ENCODE measurements around the gene OR2B3. TPM values are rescaled to one million over a fixed set of nuclear protein-coding genes. Genes with fewer than 3 reads are reported as not detected.
"Not testable (repeated sequence)": the region's sequence is repeated elsewhere in the genome, so short reads cannot be mapped to it uniquely, and the experiment has no call there.

The OR2B3 gene, protein sequence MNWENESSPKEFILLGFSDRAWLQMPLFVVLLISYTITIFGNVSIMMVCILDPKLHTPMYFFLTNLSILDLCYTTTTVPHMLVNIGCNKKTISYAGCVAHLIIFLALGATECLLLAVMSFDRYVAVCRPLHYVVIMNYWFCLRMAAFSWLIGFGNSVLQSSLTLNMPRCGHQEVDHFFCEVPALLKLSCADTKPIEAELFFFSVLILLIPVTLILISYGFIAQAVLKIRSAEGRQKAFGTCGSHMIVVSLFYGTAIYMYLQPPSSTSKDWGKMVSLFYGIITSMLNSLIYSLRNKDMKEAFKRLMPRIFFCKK
- not detected for total RNA-seq
- long read RNA-seq, donor 1: 0 reads
- long read RNA-seq, donor 2: 0 reads

DNA sequence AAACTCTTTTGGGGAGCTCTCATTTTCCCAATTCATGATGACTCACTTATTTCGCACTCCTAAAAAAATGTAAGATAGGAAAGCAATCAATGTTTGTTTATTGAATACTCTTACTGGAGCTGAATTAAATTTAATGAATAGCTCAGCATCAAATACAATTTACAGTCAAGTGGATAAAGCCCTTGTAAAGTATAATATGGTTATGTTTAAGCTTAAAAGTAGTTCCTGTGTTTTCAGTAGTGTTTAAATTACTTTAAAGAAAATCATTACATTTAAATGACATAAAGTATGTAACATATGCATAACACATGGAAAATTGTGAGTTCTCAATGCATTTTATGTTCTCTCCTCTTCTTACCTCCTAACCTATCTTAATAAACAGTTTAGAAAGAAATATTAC, at the start of gene OR2B3:
Gene OR2B3, minus strand, starts transcription at position 101 of the 400 bp plus-strand sequence. Its CDS starts 65 bp downstream, at position 36.
- no peak for DNase-seq (ENCODE audit: low spot score)
- intact Hi-C loops (cut with DNase I): no loop called here

DNA sequence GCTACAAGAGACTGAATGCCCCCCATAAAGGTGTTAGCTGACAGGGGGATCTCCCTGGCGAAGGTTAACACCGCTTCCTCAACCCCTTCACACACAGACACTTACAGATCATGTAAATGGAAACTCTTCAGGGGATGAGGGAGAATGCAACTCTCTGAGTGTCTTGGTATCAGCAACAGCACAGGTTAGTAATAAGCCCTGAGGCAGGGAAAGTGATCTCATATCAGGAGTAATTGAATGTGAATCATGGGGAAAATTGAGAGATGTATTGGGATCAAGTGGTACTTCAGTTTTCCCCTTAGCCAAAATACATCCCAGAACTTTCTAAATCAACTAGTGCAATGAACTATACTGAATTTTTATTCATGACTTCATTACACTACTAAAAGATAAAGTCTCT, 44.6 kb upstream of the OR2B3 start:
- intact Hi-C loops (cut with DNase I): no loop called here
- no peak for DNase-seq (ENCODE audit: low spot score)

DNA sequence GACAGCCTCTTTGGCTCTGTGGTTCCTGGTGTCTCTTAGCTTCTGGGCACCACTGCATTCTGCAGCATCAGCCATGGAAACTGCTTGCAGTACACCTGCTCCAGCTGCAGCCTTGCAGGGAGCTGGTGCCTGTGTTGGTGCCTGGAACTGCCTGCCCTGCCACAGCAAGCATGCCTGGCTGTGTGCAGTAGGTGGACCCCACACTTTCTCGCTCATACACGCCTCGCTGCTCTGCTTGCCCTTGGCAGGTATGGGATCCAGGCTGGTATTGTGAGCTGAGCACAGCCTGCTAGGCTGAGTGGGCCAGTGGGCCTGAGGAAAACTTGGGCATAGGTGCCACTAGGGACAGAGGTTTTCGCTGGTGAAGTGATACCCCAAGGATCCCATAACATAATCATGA, 43.5 kb upstream of the OR2B3 start:
- intact Hi-C loops (cut with DNase I): no loop called here

DNA sequence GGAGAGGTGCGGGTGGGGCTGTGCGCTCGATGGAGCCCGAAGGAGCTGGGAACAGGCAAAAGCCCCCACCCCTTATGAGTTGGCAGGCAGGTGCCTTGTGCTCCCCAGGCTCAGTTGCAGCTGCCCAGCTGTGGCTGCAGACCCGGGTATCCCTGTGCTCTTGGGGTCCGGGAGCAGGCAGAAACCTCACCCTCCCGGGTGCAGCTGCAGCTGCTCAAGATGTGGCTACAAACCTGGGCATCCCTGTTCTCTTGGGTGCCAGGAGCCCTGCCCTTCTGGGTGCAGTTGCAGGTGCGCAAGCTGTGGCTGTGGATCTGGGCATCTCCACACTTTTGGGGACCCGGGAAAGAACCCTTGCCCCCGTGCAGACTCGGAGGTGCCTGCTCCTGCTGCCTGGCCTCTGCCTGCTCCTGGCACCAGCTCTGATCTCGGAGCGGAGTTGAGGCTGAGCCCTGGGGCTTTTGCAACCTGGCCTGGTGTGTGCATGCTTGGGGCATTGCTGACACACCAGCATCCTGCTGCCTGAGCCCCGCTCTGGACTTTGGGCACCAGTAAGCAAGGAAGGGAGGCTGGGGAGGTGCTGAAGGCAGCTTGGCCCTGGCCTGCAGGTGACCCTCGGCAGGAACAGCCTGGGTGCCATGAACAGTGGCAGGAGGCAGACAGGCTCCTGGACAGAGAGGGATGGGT, 42.4 kb upstream of the OR2B3 start:
- no peak for DNase-seq (ENCODE audit: low spot score)
- intact Hi-C loops (cut with DNase I): no loop called here

More for the DNA sequence above, 43.5 kb upstream of the OR2B3 start:
- no peak for DNase-seq (ENCODE audit: low spot score)

DNA sequence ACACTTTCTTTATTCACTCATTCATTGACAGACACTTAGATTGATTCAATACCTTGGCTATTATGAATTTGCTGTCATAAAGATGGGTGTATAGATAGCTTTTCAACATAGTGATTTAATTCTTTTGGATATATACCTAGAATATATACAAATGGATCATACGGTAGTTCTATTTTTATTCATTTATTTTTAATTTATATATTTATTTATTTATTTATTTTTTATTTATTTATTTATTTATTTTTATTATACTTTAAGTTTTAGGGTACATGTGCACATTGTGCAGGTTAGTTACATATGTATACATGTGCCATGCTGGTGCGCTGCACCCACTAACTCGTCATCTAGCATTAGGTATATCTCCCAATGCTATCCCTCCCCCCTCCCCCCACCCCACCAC, 27.9 kb upstream of the OR2B3 start:
- intact Hi-C loops (cut with DNase I); DNase-seq (ENCODE audit: low spot score): not testable (repeated sequence)

DNA sequence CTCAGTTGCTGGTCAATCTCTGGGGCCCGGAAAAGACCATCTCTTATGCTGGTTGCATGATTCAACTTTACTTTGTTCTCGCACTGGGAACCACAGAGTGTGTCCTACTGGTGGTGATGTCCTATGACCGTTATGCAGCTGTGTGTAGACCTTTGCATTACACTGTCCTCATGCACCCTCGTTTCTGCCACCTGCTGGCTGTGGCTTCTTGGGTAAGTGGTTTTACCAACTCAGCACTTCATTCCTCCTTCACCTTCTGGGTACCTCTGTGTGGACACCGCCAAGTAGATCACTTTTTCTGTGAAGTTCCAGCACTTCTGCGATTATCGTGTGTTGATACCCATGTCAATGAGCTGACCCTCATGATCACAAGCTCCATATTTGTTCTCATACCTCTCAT, 25.0 kb upstream of the OR2B3 start:
- DNase-seq (ENCODE audit: low spot score): no peak
- intact Hi-C loops (cut with DNase I): no loop called here

DNA sequence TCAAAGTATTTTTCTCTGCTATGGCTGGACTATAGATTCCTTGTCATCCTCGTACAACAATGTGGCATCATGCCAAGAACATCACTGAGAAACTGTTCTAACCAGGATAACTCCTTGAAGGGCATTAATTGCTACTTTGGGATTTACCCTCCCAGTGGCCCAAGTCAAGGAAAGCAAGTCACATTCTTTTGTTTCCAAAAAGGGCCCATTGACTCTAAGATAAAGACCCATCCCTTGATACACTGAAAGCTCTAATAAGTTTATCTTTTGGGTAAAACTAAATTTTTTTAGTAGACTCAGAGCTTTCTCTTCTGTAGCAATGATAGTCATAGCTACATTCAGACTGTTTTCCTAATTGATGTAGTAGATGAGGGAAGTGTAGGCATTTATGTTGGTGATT, 20.6 kb upstream of the OR2B3 start, which contains the start of gene OR2J3:
Gene OR2J3, plus strand, starts transcription at position 301 of the 400 bp plus-strand sequence. CDS start 3,833 bp downstream, outside the sequence.
- intact Hi-C loops (cut with DNase I): no loop called here
- DNase-seq (ENCODE audit: low spot score): no peak

DNA sequence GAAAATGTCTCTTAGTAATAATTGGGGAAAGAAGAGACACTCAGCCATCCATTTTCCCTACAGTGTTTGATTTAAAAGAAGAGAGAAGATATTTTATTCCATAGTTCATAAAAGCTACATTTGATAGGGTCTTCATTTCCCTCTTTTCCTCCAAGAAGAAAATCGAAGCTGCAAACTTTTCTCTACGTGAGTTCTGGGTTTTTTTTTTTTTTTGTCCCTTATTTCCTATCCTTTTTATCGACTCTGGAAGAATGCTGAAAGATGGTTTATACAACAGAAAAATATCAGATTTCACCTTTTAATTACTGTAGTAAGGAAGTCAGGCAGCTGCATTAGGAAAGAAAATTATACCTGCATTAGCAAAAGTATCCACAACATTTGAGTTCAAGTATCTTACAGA, 12.1 kb upstream of the OR2B3 start, which contains the start of gene OR2J1:
Gene OR2J1, plus strand, starts transcription at position 301 of the 400 bp plus-strand sequence. CDS start 1,453 bp downstream, outside the sequence.
- intact Hi-C loops (cut with DNase I): loop anchor here in 1 of 2 donors (5.0 kb wide), 1 partner anchor 782 kb away; no protein-coding TSS in a partner anchor
- DNase-seq (ENCODE audit: low spot score): no peak

DNA sequence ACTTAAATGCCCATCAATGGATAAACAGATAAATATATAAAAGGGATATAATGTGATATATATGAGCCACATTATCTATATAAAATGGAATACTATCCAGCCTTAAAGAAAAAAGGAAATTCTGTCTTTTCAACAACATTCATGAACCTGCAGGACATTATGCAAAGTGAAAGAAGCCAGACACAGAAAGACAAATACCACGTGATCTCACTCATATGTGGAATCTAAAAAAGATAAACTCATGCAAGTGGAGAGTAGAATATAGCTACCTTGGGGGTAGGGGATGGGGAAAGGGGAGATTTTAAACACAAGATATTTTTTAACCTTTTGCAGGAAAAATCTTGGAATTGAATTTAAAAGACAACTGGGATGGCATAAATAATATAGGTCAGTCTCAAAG, 10.7 kb upstream of the OR2B3 start:
- no peak for DNase-seq (ENCODE audit: low spot score)
- intact Hi-C loops (cut with DNase I): loop anchor here in 1 of 2 donors (5.0 kb wide), 1 partner anchor 781 kb away; no protein-coding TSS in a partner anchor

DNA sequence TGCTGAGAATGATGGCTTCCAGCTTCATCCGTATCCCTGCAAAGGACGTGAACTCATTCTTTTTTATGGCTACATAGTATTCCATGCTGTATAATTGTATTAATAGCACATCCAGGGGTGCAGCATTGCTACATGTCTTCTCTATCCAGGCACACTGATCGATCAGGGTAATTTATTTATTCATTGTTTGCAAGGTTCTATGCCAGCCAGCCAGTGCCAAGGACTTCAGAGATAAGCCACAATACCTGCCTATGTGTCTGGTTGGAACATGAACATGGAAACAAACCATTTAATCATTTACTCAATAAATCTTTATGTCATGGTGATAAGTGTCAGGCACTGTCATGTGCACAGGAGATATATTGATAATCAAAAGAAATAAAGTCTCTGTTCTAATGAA, 5.8 kb upstream of the OR2B3 start:
- intact Hi-C loops (cut with DNase I): no loop called here
- no peak for DNase-seq (ENCODE audit: low spot score)

DNA sequence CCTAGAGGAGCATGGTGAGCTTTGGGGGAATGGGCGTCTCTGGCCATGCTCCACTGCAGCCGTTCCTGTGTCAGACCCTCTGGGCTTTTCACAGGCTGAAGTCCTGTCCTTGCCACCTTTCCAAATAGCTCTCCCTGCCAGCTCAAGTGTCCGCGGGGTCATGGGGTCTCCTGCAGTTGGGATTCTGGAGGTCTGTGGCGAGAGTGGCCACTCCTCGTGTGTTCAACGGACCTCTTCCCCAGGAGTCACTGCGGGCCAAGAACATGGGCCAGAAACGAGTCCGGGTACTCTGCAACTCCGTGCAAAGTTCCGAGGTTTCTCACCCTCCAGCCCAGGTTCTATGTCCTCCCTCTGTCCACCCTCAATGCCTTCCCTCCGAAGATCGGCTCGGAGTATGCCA, 4.7 kb downstream of the OR2B3 start:
- intact Hi-C loops (cut with DNase I): no loop called here
- no peak for DNase-seq (ENCODE audit: low spot score)

DNA sequence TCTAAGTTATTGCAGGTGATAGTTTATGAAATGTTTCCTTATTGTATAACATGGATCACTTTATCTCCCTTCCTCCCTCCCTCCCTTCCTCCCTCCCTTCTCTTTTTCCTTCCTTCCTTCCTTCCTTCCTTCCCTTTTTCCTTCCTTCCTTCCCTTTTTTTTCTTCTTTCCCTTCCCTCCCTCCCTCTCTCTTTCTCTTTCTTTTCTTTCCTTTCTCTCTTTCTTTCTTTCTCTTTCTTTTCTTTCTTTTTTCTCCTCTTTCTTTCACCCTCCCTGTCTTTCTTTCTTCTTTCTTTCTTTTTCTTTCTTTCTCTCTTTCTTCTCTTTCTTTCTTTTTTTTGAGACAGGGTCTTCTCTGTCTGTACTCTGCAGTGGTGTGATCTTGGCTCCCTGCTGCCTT, 5.8 kb downstream of the OR2B3 start:
- intact Hi-C loops (cut with DNase I): no loop called here
- DNase-seq (ENCODE audit: low spot score): no peak

DNA sequence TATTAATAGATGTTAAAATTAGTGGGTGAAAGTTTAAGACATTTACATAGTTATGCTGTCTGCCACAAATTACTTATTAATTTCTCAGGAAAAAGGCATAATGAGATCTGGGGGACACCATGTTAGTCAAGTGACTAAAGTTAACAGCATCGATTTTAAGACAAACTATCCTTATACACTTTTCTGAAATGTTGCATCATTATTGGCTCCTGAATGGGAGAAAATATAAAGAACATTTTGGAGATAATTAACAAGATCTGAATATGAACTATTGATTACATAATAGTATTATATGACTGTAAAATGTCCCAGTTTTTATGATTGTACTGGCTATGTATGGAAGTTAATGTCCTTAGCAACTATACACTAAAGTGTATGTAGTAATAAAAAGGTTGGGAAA, 7.9 kb downstream of the OR2B3 start:
- intact Hi-C loops (cut with DNase I): no loop called here
- DNase-seq (ENCODE audit: low spot score): no peak

DNA sequence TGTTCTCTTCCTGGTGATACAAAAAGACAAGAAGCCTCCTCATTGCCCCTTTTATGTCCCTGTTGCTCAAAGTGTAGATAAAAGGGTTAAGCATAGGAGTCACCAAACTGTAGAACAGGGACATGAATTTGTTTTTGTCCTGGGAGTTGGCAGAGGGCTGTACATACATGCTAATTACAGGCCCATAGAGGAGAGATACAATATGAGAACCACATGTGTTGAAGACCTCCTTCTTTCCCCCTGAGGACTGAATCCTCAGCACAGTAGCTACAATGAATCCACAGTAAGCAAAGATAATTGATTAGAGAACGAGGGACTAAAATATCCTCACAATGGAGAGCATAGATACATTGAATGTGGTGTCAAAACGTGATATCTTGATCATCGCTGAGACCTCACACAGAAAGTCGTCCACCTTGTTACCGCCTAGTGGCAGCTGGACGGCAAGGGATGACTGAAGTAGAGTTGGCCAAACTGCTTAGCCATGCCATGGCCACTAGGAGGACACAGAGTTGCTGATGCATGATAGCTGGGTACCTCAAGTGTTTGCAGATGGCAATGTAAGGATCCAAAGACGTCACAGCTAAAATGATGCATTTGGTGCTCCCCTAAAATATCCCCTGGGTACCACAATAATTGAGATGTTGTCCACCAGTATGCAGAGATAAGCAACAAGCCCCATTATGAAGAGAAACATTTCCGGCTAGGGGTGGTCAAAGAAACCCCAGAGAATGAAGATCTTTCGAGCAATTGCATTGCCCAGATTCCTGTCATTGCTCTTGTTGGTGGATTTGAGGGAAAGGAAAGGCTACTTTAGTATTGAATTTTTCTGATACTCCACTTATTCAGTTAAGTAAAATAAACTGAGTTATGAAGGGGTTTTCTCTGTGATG, 15.0 kb downstream of the OR2B3 start:
- DNase-seq (ENCODE audit: low spot score): no peak
- intact Hi-C loops (cut with DNase I): no loop called here

DNA sequence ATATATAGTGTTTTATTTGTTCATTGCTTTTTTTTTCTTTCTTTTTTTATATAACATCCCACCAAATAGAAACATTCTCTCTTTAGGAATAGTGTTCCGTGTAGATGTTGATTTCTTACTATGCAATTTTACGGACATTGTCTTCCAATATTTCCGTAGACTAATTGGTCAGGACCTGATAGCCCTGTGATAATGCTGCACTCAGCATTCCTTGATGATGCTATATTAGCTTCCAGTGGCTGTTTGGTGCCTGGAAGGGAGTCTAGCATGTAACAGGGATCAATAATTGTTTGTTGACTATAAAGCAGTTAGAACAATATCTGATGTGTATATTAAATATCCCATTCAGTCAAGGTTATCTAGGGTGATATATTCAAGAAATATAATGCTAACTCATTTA, 35.4 kb downstream of the OR2B3 start:
- DNase-seq (ENCODE audit: low spot score): no peak
- intact Hi-C loops (cut with DNase I): no loop called here

DNA sequence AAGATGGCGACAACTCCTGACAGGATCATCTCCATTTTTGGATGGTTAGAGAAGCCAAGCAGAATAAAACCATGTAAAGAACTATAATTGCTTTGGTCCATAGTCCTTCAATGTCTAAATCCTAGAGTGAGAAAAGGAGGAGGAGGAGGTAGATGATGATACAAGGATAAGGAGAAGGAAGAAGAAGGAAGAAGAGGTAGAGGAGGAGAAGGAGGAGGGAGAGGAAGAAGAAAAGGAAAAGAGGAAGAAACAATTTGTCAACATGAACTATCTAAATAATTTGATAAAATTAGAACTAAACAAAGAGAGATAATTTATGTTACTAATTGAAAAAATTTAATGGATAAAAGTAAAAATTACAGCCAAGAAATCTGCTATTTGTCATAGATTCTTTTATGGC, 42.0 kb downstream of the OR2B3 start, which contains the start of gene OR2W1:
Gene OR2W1, minus strand, starts transcription at position 101 of the 400 bp plus-strand sequence. Its CDS starts 0 bp downstream, at position 101.
- intact Hi-C loops (cut with DNase I): no loop called here
- no peak for DNase-seq (ENCODE audit: low spot score)

All from posterior vena cava (tissue), 2 donors.